ENCODE measurements around the gene ZNF804B.

ZNF804B gene

DNA sequence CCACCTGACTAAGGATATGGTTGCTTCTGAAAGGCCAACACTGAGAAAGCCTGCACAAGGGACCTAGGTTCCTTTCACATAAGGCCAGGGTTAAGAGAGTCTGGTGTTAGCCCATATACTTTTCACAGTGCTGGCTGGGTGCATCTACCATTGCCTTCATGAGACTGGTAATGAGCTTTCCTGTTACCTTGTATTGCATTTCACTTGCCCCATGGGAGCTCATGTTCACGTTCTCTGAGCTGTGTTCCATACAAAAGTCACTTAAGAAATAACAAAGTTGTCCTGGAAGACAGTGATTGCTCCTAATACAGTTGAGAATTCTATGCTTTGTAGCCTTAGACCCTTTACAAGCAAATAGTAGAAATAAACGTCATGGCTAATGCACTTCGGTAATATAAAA, 373.9 kb downstream of the ZNF804B start:
- H3K9me3 ChIP-seq (ENCODE audit: control insufficient read depth, insufficient read depth, low read depth, low read length), result no peaks in the 10 kb centered on the region
- no peaks in the 10 kb centered on the region for H3K4me1 ChIP-seq (ENCODE audit: control insufficient read depth, insufficient read depth, low read length)
- CTCF ChIA-PET, result interaction anchor here (0.6 to 0.7 kb wide), 2 partner anchors 11 to 142 kb away, joined by 3 to 4 read pairs; no protein-coding TSS in a partner anchor
- POLR2A ChIA-PET, result no interaction called here
- TF ChIP-seq MEIS1 (CRISPR knock-in tag; IDR thresholded peaks at IDR 0.05; ENCODE audit: borderline replicate concordance), result no peak
- no peak for TF ChIP-seq ZNF830 (tag by site-specific recombination; IDR thresholded peaks at IDR 0.05; ENCODE audit: low read depth)
- TF ChIP-seq ZNF660 (tag by site-specific recombination; IDR thresholded peaks at IDR 0.05), result no peak
- no peaks in the 10 kb centered on the region for H3K36me3 ChIP-seq (ENCODE audit: control insufficient read depth in 2 of 2, insufficient read depth in 1 of 2, low read length in 2 of 2)
- H3K4me3 ChIP-seq (ENCODE audit: low read depth, low read length), result no peak overlapping the region
- H3K27ac ChIP-seq (ENCODE audit: extremely low read depth, low read depth, low read length), result no peak overlapping the region

DNA sequence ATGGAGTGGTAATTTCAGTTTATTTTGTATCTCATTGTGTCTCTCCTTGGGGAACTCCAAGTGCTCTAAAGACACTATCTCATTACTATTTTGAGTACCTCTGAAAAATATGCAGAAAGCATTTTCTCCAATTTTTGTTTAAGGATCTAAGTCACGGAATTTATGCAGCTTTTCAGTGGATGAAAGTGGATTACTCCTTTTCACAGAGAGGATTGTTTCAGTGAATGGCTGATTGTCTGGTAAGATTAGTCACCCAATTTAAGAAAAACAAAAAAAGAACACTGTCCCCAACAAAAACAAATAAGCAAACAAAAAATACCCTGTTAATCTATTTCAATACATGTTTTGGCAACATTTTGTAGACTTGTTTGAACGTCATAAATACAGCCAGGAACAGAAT, 374.3 kb downstream of the ZNF804B start:
- Histone ChIP-seq H3K9me3 (ENCODE audit: control insufficient read depth, insufficient read depth, low read depth, low read length) (no peaks in the 10 kb centered on the region), H3K36me3 (ENCODE audit: control insufficient read depth in 2 of 2, insufficient read depth in 1 of 2, low read length in 2 of 2) (no peaks in the 10 kb centered on the region), H3K4me1 (ENCODE audit: control insufficient read depth, insufficient read depth, low read length) (no peaks in the 10 kb centered on the region), H3K27ac (ENCODE audit: extremely low read depth, low read depth, low read length) (no peak overlapping the region), H3K4me3 (ENCODE audit: low read depth, low read length) (no peak overlapping the region)
- ChIA-PET CTCF (interaction anchor here (0.6 to 0.7 kb wide), 2 partner anchors 10 to 142 kb away, joined by 3 to 4 read pairs; no protein-coding TSS in a partner anchor), POLR2A (no interaction called here)
- TF ChIP-seq, protein P1, sequence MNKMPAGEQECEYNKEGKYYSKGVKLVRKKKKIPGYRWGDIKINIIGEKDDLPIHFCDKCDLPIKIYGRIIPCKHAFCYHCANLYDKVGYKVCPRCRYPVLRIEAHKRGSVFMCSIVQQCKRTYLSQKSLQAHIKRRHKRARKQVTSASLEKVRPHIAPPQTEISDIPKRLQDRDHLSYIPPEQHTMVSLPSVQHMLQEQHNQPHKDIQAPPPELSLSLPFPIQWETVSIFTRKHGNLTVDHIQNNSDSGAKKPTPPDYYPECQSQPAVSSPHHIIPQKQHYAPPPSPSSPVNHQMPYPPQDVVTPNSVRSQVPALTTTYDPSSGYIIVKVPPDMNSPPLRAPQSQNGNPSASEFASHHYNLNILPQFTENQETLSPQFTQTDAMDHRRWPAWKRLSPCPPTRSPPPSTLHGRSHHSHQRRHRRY (tag by site-specific recombination; IDR thresholded peaks at IDR 0.05), result no peak
- TF ChIP-seq MZF1 (tag by site-specific recombination; IDR thresholded peaks at IDR 0.05; ENCODE audit: borderline replicate concordance), result no peak
- TF ChIP-seq, protein P2, sequence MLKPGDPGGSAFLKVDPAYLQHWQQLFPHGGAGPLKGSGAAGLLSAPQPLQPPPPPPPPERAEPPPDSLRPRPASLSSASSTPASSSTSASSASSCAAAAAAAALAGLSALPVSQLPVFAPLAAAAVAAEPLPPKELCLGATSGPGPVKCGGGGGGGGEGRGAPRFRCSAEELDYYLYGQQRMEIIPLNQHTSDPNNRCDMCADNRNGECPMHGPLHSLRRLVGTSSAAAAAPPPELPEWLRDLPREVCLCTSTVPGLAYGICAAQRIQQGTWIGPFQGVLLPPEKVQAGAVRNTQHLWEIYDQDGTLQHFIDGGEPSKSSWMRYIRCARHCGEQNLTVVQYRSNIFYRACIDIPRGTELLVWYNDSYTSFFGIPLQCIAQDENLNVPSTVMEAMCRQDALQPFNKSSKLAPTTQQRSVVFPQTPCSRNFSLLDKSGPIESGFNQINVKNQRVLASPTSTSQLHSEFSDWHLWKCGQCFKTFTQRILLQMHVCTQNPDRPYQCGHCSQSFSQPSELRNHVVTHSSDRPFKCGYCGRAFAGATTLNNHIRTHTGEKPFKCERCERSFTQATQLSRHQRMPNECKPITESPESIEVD (tag by site-specific recombination; IDR thresholded peaks at IDR 0.05), result no peak
- TF ChIP-seq ZNF146 (tag by site-specific recombination; IDR thresholded peaks at IDR 0.05), result no peak
- no peak for TF ChIP-seq ZNF433 (tag by site-specific recombination; IDR thresholded peaks at IDR 0.05; ENCODE audit: low read depth)
- TF ChIP-seq ZNF624 (tag by site-specific recombination; IDR thresholded peaks at IDR 0.05), result no peak

DNA sequence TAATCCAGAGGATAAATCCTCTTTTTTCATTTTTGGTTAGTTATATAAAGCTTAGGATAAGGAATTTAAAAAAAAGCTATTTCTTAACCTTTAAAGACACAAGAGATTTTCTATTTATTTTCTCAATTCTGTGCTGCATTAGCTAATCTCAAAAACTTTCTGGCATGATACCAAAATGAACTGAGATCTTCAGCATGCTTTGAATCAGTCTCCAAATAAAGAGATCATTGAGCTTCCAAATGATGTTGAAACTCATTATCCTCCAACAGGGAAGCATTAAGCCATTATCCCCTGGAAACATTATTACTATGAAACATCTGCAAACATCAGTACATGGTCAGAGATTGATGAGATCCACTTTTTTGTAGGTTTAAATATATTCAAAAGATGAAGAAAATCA, 386.3 kb downstream of the ZNF804B start:
- TF ChIP-seq ZNF664 (tag by site-specific recombination; IDR thresholded peaks at IDR 0.05), result no peak
- TF ChIP-seq MZF1 (tag by site-specific recombination; IDR thresholded peaks at IDR 0.05; ENCODE audit: borderline replicate concordance), result no peak
- Histone ChIP-seq H3K27ac (ENCODE audit: extremely low read depth, low read depth, low read length) (no peak overlapping the region), H3K9me3 (ENCODE audit: control insufficient read depth, insufficient read depth, low read depth, low read length) (no peaks in the 10 kb centered on the region), H3K4me1 (ENCODE audit: control insufficient read depth, insufficient read depth, low read length) (no peaks in the 10 kb centered on the region), H3K4me3 (ENCODE audit: low read depth, low read length) (no peak overlapping the region), H3K36me3 (ENCODE audit: control insufficient read depth in 2 of 2, insufficient read depth in 1 of 2, low read length in 2 of 2) (no peaks in the 10 kb centered on the region)
- ChIA-PET CTCF (no interaction called here), POLR2A (no interaction called here)

DNA sequence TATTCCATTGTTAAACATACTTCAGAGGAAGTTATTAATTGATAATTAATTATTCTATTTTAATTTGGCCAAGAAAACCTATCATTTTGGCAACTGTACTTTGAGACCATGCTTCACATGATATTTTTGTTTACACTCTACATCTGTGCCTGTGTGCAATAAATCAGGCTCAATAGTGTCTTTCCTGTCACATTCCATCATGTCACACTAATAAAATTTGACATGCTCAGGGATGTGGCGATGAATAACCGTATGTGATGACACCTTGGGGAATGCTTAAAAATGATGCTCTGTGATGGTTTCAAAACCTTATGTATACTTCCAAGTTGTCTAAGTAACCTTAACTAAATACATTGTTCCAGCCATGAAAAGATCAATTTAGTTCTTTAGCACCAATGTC, 400.6 kb downstream of the ZNF804B start:
- Histone ChIP-seq H3K36me3 (ENCODE audit: control insufficient read depth in 2 of 2, insufficient read depth in 1 of 2, low read length in 2 of 2) (no peaks in the 10 kb centered on the region), H3K4me1 (ENCODE audit: control insufficient read depth, insufficient read depth, low read length) (no peaks in the 10 kb centered on the region), H3K9me3 (ENCODE audit: control insufficient read depth, insufficient read depth, low read depth, low read length) (no peaks in the 10 kb centered on the region), H3K4me3 (ENCODE audit: low read depth, low read length) (no peak overlapping the region), H3K27ac (ENCODE audit: extremely low read depth, low read depth, low read length) (no peak overlapping the region)
- TF ChIP-seq, protein P3, sequence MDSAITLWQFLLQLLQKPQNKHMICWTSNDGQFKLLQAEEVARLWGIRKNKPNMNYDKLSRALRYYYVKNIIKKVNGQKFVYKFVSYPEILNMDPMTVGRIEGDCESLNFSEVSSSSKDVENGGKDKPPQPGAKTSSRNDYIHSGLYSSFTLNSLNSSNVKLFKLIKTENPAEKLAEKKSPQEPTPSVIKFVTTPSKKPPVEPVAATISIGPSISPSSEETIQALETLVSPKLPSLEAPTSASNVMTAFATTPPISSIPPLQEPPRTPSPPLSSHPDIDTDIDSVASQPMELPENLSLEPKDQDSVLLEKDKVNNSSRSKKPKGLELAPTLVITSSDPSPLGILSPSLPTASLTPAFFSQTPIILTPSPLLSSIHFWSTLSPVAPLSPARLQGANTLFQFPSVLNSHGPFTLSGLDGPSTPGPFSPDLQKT (IDR thresholded peaks at IDR 0.05; ENCODE audit: borderline replicate concordance, low read depth, low read length), result no peak
- TF ChIP-seq ZNF223 (tag by site-specific recombination; IDR thresholded peaks at IDR 0.05), result no peak
- TF ChIP-seq, protein P4, sequence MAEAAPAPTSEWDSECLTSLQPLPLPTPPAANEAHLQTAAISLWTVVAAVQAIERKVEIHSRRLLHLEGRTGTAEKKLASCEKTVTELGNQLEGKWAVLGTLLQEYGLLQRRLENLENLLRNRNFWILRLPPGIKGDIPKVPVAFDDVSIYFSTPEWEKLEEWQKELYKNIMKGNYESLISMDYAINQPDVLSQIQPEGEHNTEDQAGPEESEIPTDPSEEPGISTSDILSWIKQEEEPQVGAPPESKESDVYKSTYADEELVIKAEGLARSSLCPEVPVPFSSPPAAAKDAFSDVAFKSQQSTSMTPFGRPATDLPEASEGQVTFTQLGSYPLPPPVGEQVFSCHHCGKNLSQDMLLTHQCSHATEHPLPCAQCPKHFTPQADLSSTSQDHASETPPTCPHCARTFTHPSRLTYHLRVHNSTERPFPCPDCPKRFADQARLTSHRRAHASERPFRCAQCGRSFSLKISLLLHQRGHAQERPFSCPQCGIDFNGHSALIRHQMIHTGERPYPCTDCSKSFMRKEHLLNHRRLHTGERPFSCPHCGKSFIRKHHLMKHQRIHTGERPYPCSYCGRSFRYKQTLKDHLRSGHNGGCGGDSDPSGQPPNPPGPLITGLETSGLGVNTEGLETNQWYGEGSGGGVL (tag by site-specific recombination; IDR thresholded peaks at IDR 0.05), result no peak
- TF ChIP-seq ZNF184 (tag by site-specific recombination; IDR thresholded peaks at IDR 0.05), result no peak
- TF ChIP-seq SCRT1 (tag by site-specific recombination; IDR thresholded peaks at IDR 0.05; ENCODE audit: borderline replicate concordance), result no peak
- no peak for TF ChIP-seq ZNF521 (tag by site-specific recombination; IDR thresholded peaks at IDR 0.05)
- ChIA-PET POLR2A (no interaction called here), CTCF (no interaction called here)

All from HEK293 (cell line).